ENCODE measurements around the gene CPEB1.
"Not testable (repeated sequence)": the region's sequence is repeated elsewhere in the genome, so short reads cannot be mapped to it uniquely, and the experiment has no call there.

Gene CPEB1

GRCh38 chr15:82530606-82531379 is 116.4 kb downstream of the CPEB1 start:
- DNase-seq (ENCODE audit: low read depth in 1 of 2, low spot score in 1 of 2): peak; percentile 43 to 48

GRCh38 chr15:82530006-82530405 is 117.2 kb downstream of the CPEB1 start:
- no peak for DNase-seq (ENCODE audit: low read depth in 1 of 2, low spot score in 1 of 2)

- DNase-seq (ENCODE audit: low read depth in 1 of 2, low spot score in 1 of 2): not testable (repeated sequence)
Measured at GRCh38 chr15:82513587-82513986, 133.6 kb downstream of the CPEB1 start.

GRCh38 chr15:82507693-82508092 is 139.5 kb downstream of the CPEB1 start:
- DNase-seq (ENCODE audit: low read depth in 1 of 2, low spot score in 1 of 2): not testable (repeated sequence)

- not testable (repeated sequence) for DNase-seq (ENCODE audit: low read depth in 1 of 2, low spot score in 1 of 2)
Measured at GRCh38 chr15:82507087-82507486, 140.1 kb downstream of the CPEB1 start.

GRCh38 chr15:82505842-82506241 is 141.3 kb downstream of the CPEB1 start:
- DNase-seq (ENCODE audit: low read depth in 1 of 2, low spot score in 1 of 2): not testable (repeated sequence)

GRCh38 chr15:82504074-82504473 is 143.1 kb downstream of the CPEB1 start:
- not testable (repeated sequence) for DNase-seq (ENCODE audit: low read depth in 1 of 2, low spot score in 1 of 2)

- DNase-seq (ENCODE audit: low read depth in 1 of 2, low spot score in 1 of 2): not testable (repeated sequence)
Measured at GRCh38 chr15:82502700-82503339, 144.3 kb downstream of the CPEB1 start.

GRCh38 chr15:82500772-82501171 is 146.4 kb downstream of the CPEB1 start:
- DNase-seq (ENCODE audit: low read depth in 1 of 2, low spot score in 1 of 2): not testable (repeated sequence)

- DNase-seq (ENCODE audit: low read depth in 1 of 2, low spot score in 1 of 2): not testable (repeated sequence)
Measured at GRCh38 chr15:82497978-82498377, 149.2 kb downstream of the CPEB1 start.

All from stimulated activated CD4-positive, alpha-beta T cell treated with anti-CD3 and anti-CD28 coated beads, Interleukin-15, amount 100 ng/mL, for 1 hour (primary cell).